SIG-M5 treated with dmso at 0.1 percent for 504 hours (cell line): ENCODE data around the gene P2RX2.

ENCODE experiments used
- DNase-seq: peaks from one replicate; lab custom pipeline; 2025; ENCODE audit not compliant: unreplicated experiment; lab: John Stamatoyannopoulos, UW

P2RX2 gene

GRCh38 chr12:132602572-132603239 is 15.9 kb upstream of the P2RX2 start:
- no peak for DNase-seq

GRCh38 chr12:132603240-132604150 is 15.1 kb upstream of the P2RX2 start:
- DNase-seq = no peak

- no peak for DNase-seq
Measured at GRCh38 chr12:132604151-132604618, 14.4 kb upstream of the P2RX2 start.

GRCh38 chr12:132604668-132605441 is 13.7 kb upstream of the P2RX2 start:
- no peak for DNase-seq

- no peak for DNase-seq
Measured at GRCh38 chr12:132605892-132606291, 12.7 kb upstream of the P2RX2 start.

- no peak for DNase-seq
Measured at GRCh38 chr12:132606466-132606865, 12.1 kb upstream of the P2RX2 start.

GRCh38 chr12:132606927-132607326 is 11.6 kb upstream of the P2RX2 start:
- no peak for DNase-seq

- no peak for DNase-seq
Measured at GRCh38 chr12:132608231-132609171, 10.1 kb upstream of the P2RX2 start.

- no peak for DNase-seq
Measured at GRCh38 chr12:132610051-132610759, 8.4 kb upstream of the P2RX2 start, which contains the start of gene LRCOL1. LRCOL1 (minus strand) TSS chr12:132610582; CDS start chr12:132606251, 4,331 bp downstream.

GRCh38 chr12:132610866-132611602 is 7.5 kb upstream of the P2RX2 start:
- DNase-seq = no peak

GRCh38 chr12:132611620-132612019 is 7.0 kb upstream of the P2RX2 start:
- no peak for DNase-seq

- DNase-seq = no peak
Measured at GRCh38 chr12:132614029-132614428, 4.5 kb upstream of the P2RX2 start.

GRCh38 chr12:132614861-132615578 is 3.6 kb upstream of the P2RX2 start:
- DNase-seq = peak; percentile 82

GRCh38 chr12:132615579-132616038 is 3.0 kb upstream of the P2RX2 start:
- no peak for DNase-seq

GRCh38 chr12:132617135-132617701 is 1.4 kb upstream of the P2RX2 start:
- DNase-seq = no peak

GRCh38 chr12:132617822-132618682 is 524 bp upstream of the P2RX2 start:
- DNase-seq = no peak

- DNase-seq = no peak
Measured at GRCh38 chr12:132619071-132619385, 452 bp downstream of the P2RX2 start.
